ENCODE measurements around the gene MED12.

- TF ChIP-seq GATA2 (IDR thresholded peaks at IDR 0.05; ENCODE audit: low read depth, low read length) = no peak
- no peak for TF ChIP-seq GATA3 (IDR thresholded peaks at IDR 0.05; ENCODE audit: low read depth, low read length)
Observed at GRCh38 chrX:71128915-71129765, 10.7 kb downstream of the MED12 start.
